Suprapubic skin (tissue), 4 donors: ENCODE measurements around the gene FAM204A.

Source experiments
- CTCF ChIP-seq, 2 donors: fragments of 200-600 bp in 1 of 2; fragments of 450-650 bp in 1 of 2; sonication (generic) in 1 of 2; IDR thresholded peaks; one replicate each; pipeline ENCODE4 v1.5.1; 2016 to 2019; ENCODE audit warnings: antibody characterized with exemption in 2 of 2, mild to moderate bottlenecking in 1 of 2, moderate library complexity in 1 of 2
- POLR2A ChIP-seq, 2 donors: fragments of 450-650 bp; IDR thresholded peaks; one replicate each; pipeline ENCODE4 v1.6.1; 2017; ENCODE audit warnings: antibody characterized with exemption in 2 of 2, mild to moderate bottlenecking in 2 of 2, moderate library complexity in 2 of 2
- POLR2AphosphoS5 ChIP-seq, 3 donors: sonication (generic); formaldehyde crosslinking; IDR thresholded peaks; one replicate each; pipeline ENCODE4 v1.6.1; 2017; ENCODE audit warnings: antibody characterized with exemption in 3 of 3

- TF ChIP-seq CTCF (IDR thresholded peaks at IDR 0.05) (no peak), POLR2A (IDR thresholded peaks at IDR 0.05) (no peak), POLR2AphosphoS5 (IDR thresholded peaks at IDR 0.05) (no peak)
Measured at GRCh38 chr10:118249714-118250113, 92.4 kb downstream of the FAM204A start.
